Left ventricle myocardium inferior (tissue), 1 donor: ENCODE data around the gene CACNB4. TPM values are rescaled to one million over a fixed set of nuclear protein-coding genes. Genes with fewer than 3 reads are reported as not detected.
"Not testable (repeated sequence)": the region's sequence is repeated elsewhere in the genome, so short reads cannot be mapped to it uniquely, and the experiment has no call there.

ENCODE experiments used
- DNase-seq: peaks from one replicate; pipeline ENCODE4 v3.0.0-alpha.2; 2020
- H3K27ac ChIP-seq: fragments of 200-600 bp; replicated peaks from 2 replicates; pipeline ENCODE4 v1.8.0; 2021
- H3K27me3 ChIP-seq: fragments of 200-600 bp; 2 replicates; pipeline ENCODE4 v1.8.0; 2021; ENCODE audit warnings: low read depth
- H3K36me3 ChIP-seq: fragments of 200-600 bp; 2 replicates; pipeline ENCODE4 v1.8.0; 2021
- H3K4me1 ChIP-seq: fragments of 200-600 bp; 2 replicates; pipeline ENCODE4 v1.8.0; 2021
- H3K4me3 ChIP-seq: fragments of 200-600 bp; 2 replicates; pipeline ENCODE4 v1.8.0; 2021; ENCODE audit warnings: mild to moderate bottlenecking, moderate library complexity
- H3K9me3 ChIP-seq: fragments of 200-600 bp; replicated peaks from 2 replicates; pipeline ENCODE4 v1.8.0; 2021
- intact Hi-C: fragments of 100-400 bp; cut with micrococcal nuclease; formaldehyde crosslinking; loops from one replicate; pipeline ENCODE4 v1.11.0; 2022
- total RNA-seq: library from RNA; stranded (reverse); fragmentation: NEBNext Ultra II Directional; extraction: Animal tissue kit (Norgen Biotek cat#: 25700); gene quantifications from one replicate; pipeline ENCODE4 v1.2.1, GENCODE V29; 2021
- TF ChIP-seq, protein P1 (sequence below): fragments of 200-600 bp; IDR thresholded peaks from 2 replicates; pipeline ENCODE4 v1.8.0; 2021; ENCODE audit warnings: antibody characterized with exemption, mild to moderate bottlenecking, borderline replicate concordance
- donor health status: DM: no; HTN: yes; CAD: no; lungs with severe emphysema.

The CACNB4 gene
- total RNA-seq, 1 donor from 2014 or later = 0.25 TPM

DNA sequence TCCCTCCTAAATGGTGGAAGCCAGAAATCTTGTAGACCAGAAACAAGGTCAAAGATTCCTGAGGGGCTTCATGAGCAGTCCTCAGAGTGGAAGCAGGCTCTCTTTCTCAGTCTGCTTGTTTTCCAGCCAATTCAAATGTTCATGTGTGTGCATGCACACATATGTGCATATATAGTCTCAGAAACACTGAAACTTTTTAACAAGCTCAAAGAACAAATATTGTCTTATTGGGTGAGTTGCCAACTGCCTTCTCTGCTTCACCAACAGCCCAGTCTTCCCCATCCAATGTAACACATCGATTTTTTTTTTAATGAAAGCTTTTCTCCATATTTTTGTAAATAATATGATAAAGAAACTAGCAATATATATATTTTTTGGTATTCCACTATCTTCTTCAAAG is 3.7 kb downstream of the CACNB4 start:
- Histone ChIP-seq H3K4me1 (peaks cover 27% of the 10 kb centered on the region), H3K4me3 (no peak overlapping the region), H3K9me3 (no peaks in the 10 kb centered on the region), H3K36me3 (no peaks in the 10 kb centered on the region), H3K27ac (no peak overlapping the region), H3K27me3 (peaks cover 8% of the 10 kb centered on the region)
- TF ChIP-seq, protein P1, sequence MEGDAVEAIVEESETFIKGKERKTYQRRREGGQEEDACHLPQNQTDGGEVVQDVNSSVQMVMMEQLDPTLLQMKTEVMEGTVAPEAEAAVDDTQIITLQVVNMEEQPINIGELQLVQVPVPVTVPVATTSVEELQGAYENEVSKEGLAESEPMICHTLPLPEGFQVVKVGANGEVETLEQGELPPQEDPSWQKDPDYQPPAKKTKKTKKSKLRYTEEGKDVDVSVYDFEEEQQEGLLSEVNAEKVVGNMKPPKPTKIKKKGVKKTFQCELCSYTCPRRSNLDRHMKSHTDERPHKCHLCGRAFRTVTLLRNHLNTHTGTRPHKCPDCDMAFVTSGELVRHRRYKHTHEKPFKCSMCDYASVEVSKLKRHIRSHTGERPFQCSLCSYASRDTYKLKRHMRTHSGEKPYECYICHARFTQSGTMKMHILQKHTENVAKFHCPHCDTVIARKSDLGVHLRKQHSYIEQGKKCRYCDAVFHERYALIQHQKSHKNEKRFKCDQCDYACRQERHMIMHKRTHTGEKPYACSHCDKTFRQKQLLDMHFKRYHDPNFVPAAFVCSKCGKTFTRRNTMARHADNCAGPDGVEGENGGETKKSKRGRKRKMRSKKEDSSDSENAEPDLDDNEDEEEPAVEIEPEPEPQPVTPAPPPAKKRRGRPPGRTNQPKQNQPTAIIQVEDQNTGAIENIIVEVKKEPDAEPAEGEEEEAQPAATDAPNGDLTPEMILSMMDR = no peak
- no peak for DNase-seq
- intact Hi-C loops = no loop called here

DNA sequence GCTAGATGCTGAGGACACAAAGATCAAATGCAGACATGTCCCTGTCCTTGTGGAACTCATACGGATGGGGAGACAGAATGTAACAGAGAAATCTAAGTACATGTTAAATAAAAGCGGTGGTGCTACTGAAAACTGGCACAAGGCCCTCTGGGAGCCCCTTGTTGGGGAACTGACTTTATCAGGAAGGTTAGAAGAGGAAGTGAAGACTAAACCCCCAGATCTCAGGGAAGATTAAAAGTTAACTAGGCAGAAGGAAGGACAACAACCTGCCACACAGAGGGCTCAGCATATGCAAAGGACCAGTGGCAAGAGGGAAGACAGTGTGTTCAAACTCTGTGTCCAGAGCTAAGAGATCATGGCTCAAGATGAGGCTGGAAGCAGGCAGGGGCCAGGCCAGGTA is 4.8 kb downstream of the CACNB4 start:
- H3K27ac ChIP-seq = no peak overlapping the region
- peaks cover 19% of the 10 kb centered on the region for H3K4me1 ChIP-seq
- no peaks in the 10 kb centered on the region for H3K36me3 ChIP-seq
- no peaks in the 10 kb centered on the region for H3K27me3 ChIP-seq
- no peak for DNase-seq
- intact Hi-C loops = no loop called here
- H3K4me3 ChIP-seq = no peak overlapping the region
- TF ChIP-seq, protein P1 = no peak
- H3K9me3 ChIP-seq = no peaks in the 10 kb centered on the region

DNA sequence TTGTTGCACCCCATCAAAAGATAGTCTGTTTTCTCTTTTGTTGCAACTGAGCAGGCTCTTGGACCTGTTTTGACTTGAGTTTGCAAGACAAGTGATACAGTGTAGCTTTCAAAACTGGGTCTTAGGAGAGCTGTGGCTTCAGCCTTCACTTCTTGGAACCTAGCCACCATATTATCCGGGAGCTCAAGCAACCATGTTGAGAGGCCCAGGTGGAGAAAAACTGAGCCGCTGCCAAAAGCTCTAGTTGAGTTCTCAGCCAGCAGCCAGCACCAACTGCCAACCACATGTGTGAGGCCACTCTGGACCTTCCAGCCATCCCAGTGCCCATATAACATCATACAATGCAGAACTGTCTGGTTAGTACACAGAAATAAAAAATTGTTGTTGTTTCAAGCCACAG is 5.4 kb downstream of the CACNB4 start:
- no peak overlapping the region for H3K4me3 ChIP-seq
- intact Hi-C loops = no loop called here
- DNase-seq = no peak
- H3K36me3 ChIP-seq = no peaks in the 10 kb centered on the region
- H3K9me3 ChIP-seq = no peaks in the 10 kb centered on the region
- peaks cover 13% of the 10 kb centered on the region for H3K4me1 ChIP-seq
- TF ChIP-seq, protein P1 = no peak
- H3K27me3 ChIP-seq = no peaks in the 10 kb centered on the region
- H3K27ac ChIP-seq = no peak overlapping the region

DNA sequence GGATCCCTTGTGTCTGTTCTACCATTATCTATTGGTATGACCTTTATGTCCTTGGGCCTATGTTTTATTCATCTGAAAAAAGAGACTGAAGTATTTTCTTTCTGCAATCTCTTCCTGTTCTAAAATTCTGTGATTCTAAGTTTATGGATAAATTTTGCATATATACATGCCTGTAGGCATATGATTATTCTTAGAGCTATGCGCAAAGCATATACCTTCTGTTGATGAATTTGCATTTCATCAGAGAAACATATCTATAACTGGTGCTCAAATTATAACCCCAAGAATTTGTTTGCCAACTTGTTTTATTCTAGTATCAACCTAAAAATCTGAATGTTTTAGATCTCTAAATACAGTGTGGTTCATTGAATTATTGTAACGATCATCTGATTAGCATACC is 6.7 kb downstream of the CACNB4 start:
- H3K36me3 ChIP-seq = no peaks in the 10 kb centered on the region
- H3K4me1 ChIP-seq = no peaks in the 10 kb centered on the region
- H3K27ac ChIP-seq = no peak overlapping the region
- no peak for DNase-seq
- H3K9me3 ChIP-seq = no peaks in the 10 kb centered on the region
- TF ChIP-seq, protein P1 = no peak
- H3K27me3 ChIP-seq = no peaks in the 10 kb centered on the region
- no peak overlapping the region for H3K4me3 ChIP-seq
- intact Hi-C loops = no loop called here

DNA sequence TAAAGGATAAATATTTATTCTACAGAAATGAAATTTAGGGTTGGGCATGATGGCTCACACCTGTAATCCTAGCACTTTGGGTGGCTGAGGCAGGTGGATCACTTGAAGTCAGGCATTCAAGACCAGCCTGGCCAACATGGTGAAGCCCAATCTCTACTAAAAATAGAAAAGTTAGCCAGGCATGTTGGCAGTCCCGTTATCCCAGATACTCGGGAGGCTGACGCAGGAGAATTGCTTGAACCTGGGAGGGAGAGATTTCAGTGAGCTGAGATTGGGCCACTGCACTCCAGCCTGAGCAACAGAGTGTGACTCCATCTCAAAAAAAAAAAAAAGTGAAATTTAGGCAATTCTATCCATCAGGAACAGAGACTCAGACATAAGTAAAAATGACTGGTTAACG is 8.1 kb downstream of the CACNB4 start:
- H3K9me3 ChIP-seq, H3K4me1 ChIP-seq, H3K27ac ChIP-seq, H3K27me3 ChIP-seq, intact Hi-C loops, DNase-seq, H3K36me3 ChIP-seq, H3K4me3 ChIP-seq: not testable (repeated sequence)

DNA sequence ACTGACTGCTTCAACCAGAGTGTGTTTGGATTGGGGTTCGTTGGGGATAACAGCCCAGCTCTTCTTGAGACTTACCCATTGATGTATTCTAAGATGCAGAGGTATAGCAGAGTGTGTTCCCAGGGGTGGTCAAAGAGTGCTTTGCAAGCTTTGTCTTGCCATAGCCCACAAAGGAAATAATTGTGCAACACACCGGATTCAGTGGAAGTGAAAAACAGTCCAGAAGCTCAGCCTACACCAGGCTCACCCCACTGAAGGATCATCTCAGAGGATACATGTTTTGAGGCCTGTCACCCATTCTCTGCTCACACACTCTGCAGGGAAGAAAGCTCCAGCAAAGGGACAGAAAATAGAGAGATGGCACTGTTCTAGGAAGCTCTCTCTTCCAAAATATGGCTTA is 9.6 kb downstream of the CACNB4 start:
- no peaks in the 10 kb centered on the region for H3K9me3 ChIP-seq
- H3K36me3 ChIP-seq = no peaks in the 10 kb centered on the region
- H3K4me1 ChIP-seq = no peaks in the 10 kb centered on the region
- H3K27me3 ChIP-seq = no peaks in the 10 kb centered on the region
- TF ChIP-seq, protein P1 = no peak
- no peak overlapping the region for H3K4me3 ChIP-seq
- DNase-seq = no peak
- no peak overlapping the region for H3K27ac ChIP-seq
- intact Hi-C loops = no loop called here
